Fibroblast of lung (primary cell): ENCODE results near the gene EPHA1.

Source experiments
- EZH2 ChIP-seq: IDR thresholded peaks from 2 replicates; pipeline ENCODE4 v1.5.1; 2012; ENCODE audit warnings: low read length, control low read depth, mild to moderate bottlenecking; ENCODE audit errors: missing control alignments
- TF ChIP-seq, protein P1 (sequence below), 2 donors: IDR thresholded peaks in 1 of 2; conservative IDR thresholded peaks in 1 of 2; 1 replicate in 1 of 2; 2 replicates in 1 of 2; pipeline ENCODE4 v1.5.1; 2011 to 2012; ENCODE audit warnings: low read length in 2 of 2, control low read depth in 1 of 2, inconsistent platforms in 1 of 2, low read depth in 1 of 2, mild to moderate bottlenecking in 1 of 2

GRCh38 chr7:143418681-143419458 is 10.2 kb upstream of the EPHA1 start:
- TF ChIP-seq, protein P1, sequence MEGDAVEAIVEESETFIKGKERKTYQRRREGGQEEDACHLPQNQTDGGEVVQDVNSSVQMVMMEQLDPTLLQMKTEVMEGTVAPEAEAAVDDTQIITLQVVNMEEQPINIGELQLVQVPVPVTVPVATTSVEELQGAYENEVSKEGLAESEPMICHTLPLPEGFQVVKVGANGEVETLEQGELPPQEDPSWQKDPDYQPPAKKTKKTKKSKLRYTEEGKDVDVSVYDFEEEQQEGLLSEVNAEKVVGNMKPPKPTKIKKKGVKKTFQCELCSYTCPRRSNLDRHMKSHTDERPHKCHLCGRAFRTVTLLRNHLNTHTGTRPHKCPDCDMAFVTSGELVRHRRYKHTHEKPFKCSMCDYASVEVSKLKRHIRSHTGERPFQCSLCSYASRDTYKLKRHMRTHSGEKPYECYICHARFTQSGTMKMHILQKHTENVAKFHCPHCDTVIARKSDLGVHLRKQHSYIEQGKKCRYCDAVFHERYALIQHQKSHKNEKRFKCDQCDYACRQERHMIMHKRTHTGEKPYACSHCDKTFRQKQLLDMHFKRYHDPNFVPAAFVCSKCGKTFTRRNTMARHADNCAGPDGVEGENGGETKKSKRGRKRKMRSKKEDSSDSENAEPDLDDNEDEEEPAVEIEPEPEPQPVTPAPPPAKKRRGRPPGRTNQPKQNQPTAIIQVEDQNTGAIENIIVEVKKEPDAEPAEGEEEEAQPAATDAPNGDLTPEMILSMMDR (conservative IDR thresholded peaks at IDR 0.05 in 1 of 2, IDR thresholded peaks at IDR 0.05 in 1 of 2; ENCODE audit: low read depth in 1 of 2, low read length in 2 of 2), result no peak
- TF ChIP-seq EZH2, result no peak
